Lower leg skin (tissue), 4 donors: Measurements from ENCODE around the gene CLDN14. TPM values are rescaled to one million over a fixed set of nuclear protein-coding genes. Genes with fewer than 3 reads are reported as not detected.
A peak's percentile ranks its signal among the peaks of the same experiment; 100 is the strongest.

ENCODE experiments used
- DNase-seq, 2 donors: peaks; one replicate each; pipeline ENCODE4 v3.0.0-alpha.2; 2019; ENCODE audit warnings: low spot score in 2 of 2
- H3K4me3 ChIP-seq: fragments of 200-600 bp; sonication (generic); 2 replicates; pipeline ENCODE4 v1.5.1; 2017; ENCODE audit warnings: mild to moderate bottlenecking, low read depth; ENCODE audit not compliant: poor library complexity, severe bottlenecking
- POLR2A ChIP-seq, 2 donors: fragments of 450-650 bp; IDR thresholded peaks; one replicate each; pipeline ENCODE4 v1.6.1; 2016 to 2017; ENCODE audit warnings: antibody characterized with exemption in 2 of 2, mild to moderate bottlenecking in 1 of 2, moderate library complexity in 1 of 2
- WGBS, 2 donors: methylation state at CpG; one replicate each; pipeline ENCODE4 v1.1.5; 2018; 5-methylcytosine and 5-hydroxymethylcytosine counted together
- intact Hi-C: fragments of 100-400 bp; cut with DNase I; formaldehyde crosslinking; loops from one replicate; pipeline ENCODE4 v1.15.0; 2023; ENCODE audit warnings: low total_unique reads
- total RNA-seq, 4 donors: library from RNA; depleted of rRNA; stranded (reverse); fragments of >200 nt; gene quantifications; one replicate each; pipeline ENCODE4 v1.1.0, GENCODE V29; 2016
- TF ChIP-seq, protein P1 (sequence below), 3 donors: fragments of 450-650 bp; IDR thresholded peaks; one replicate each; pipeline ENCODE4 v1.5.1; 2016; ENCODE audit warnings: antibody characterized with exemption in 3 of 3, mild to moderate bottlenecking in 3 of 3, moderate library complexity in 2 of 3

The CLDN14 gene
- total RNA-seq, 4 donors from 2014 or later, result 0.13 TPM; not detected in 3

DNA sequence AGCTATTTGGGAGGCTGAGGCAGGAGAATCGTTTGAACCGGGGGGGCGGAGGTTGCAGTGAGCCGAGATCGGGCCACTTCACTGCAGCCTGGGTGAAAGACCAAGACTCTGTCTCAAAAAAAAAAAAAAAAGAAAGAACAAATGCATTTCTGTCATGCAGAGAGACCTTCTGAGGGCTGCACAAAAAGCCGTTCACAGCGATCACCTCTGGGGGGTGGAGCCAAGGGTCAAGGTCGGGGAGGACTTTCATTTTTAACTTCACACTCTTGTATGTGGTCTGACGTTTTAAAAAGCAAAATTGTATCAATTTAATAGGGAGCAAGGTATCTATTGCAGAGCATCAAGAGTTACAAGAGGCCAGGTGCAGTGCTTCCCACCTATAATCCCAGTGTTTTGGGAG lies 26.6 kb upstream of the CLDN14 start:
- WGBS, 2 donors, result 88 to 90% methylated on average over 9 of the region's 9 CpGs
- intact Hi-C loops, result loop anchor here (10.0 kb wide), 1 partner anchor 508 kb away; no protein-coding TSS in a partner anchor
- no peak for TF ChIP-seq POLR2A (IDR thresholded peaks at IDR 0.05)
- TF ChIP-seq, protein P1, sequence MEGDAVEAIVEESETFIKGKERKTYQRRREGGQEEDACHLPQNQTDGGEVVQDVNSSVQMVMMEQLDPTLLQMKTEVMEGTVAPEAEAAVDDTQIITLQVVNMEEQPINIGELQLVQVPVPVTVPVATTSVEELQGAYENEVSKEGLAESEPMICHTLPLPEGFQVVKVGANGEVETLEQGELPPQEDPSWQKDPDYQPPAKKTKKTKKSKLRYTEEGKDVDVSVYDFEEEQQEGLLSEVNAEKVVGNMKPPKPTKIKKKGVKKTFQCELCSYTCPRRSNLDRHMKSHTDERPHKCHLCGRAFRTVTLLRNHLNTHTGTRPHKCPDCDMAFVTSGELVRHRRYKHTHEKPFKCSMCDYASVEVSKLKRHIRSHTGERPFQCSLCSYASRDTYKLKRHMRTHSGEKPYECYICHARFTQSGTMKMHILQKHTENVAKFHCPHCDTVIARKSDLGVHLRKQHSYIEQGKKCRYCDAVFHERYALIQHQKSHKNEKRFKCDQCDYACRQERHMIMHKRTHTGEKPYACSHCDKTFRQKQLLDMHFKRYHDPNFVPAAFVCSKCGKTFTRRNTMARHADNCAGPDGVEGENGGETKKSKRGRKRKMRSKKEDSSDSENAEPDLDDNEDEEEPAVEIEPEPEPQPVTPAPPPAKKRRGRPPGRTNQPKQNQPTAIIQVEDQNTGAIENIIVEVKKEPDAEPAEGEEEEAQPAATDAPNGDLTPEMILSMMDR (IDR thresholded peaks at IDR 0.05), result no peak
- no peak for DNase-seq
- H3K4me3 ChIP-seq, result no peak overlapping the region

DNA sequence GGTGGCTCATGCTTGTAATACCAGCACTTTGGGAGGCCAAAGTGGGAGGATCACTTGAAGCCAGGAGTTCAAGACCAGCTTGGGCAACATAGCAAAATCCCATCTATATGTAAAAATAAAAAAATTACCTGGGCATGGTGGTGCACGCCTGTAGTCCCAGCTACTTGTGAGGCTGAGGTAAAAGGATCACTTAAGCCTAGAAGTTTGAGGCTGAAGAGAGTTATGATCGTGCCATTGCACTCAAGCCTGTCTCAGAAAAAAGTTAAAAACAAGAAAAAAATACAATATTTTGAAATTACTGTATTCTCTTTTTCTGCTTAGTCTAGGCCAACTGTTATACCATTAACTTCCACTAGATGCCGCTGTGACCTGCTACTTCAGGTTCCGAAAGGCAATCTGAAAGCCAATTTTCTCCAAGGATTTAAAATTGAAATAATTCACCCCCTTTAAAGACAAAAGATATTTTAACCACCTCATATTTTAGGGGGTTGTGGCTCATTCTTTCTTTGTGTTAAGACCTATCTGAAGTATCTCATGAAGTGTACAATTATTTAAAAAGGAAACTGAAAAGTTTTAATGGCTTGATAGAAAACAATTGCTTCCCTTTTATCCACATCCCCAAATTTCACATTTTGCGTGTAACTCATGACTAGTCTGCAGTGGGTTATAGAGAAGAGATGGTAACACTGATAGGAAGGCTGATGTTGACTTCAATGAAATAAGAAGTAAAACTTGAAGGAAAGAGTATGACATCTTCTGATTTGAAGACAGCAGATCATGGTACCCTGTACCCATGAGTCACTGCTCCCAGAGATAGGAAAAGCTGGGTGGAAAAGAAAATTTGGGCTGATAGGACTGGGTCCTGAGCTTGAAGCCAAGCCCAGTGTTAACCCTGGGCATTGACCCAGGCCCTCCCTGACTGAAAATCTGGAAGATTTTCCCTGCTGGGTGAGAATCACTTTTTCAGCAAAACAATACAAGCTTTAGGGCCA lies 24.4 kb upstream of the CLDN14 start:
- H3K4me3 ChIP-seq, result no peak overlapping the region
- intact Hi-C loops, result loop anchor here (5.0 to 10.0 kb wide), 2 partner anchors 423 to 510 kb away; no protein-coding TSS in a partner anchor
- peak in 1 of 2 donors; percentile 28 for DNase-seq
- 32 to 33% methylated on average over 5 of the region's 5 CpGs for WGBS, 2 donors
- no peak for TF ChIP-seq POLR2A (IDR thresholded peaks at IDR 0.05)
- TF ChIP-seq, protein P1 (IDR thresholded peaks at IDR 0.05), result peak in 1 of 3 donors; percentile 67

DNA sequence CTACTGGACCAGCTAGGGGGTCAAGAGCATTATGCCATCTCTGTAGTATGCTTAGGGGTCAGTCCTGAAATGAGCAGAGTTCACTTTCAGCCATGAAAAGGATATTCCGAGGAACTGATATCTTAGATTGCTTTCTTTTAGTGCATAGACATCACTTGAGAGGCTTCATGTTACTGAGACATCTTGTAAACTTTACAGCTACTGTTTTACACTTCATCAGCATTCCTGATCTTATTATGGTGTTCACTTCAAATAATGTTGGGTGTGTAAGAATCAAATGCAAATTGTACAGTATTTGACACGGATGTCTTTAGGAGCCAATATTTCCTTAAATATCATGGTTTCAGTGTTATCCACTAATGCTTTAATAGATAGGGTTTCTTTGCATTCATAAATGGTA lies 22.4 kb upstream of the CLDN14 start:
- H3K4me3 ChIP-seq, result no peak overlapping the region
- WGBS, 2 donors, result 81 to 84% methylated on average over 2 of the region's 2 CpGs
- DNase-seq, result no peak
- TF ChIP-seq, protein P1 (IDR thresholded peaks at IDR 0.05), result no peak
- TF ChIP-seq POLR2A (IDR thresholded peaks at IDR 0.05), result no peak
- intact Hi-C loops, result loop anchor here (5.0 to 10.0 kb wide), 2 partner anchors 425 to 512 kb away; no protein-coding TSS in a partner anchor

DNA sequence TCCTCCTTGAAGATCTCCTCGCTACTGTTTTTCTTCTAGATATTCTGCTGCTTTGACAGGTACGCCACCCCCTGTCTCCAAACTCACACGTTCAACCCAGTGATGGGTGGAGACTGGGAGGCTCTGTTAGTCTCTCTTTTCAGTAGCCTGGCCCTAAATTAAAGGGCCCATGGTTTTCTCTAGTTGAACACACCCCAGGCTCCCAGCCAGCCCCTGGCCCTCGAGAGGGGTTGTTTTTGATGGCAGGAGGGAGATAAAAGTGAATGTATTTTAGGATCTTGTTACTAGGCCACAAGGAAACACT lies 21.6 kb upstream of the CLDN14 start:
- 62 to 67% methylated on average over 4 of the region's 4 CpGs for WGBS, 2 donors
- no peak for DNase-seq
- no peak overlapping the region for H3K4me3 ChIP-seq
- no peak for TF ChIP-seq POLR2A (IDR thresholded peaks at IDR 0.05)
- TF ChIP-seq, protein P1 (IDR thresholded peaks at IDR 0.05), result no peak
- intact Hi-C loops, result loop anchor here (5.0 to 10.0 kb wide), 2 partner anchors 426 to 513 kb away; no protein-coding TSS in a partner anchor

DNA sequence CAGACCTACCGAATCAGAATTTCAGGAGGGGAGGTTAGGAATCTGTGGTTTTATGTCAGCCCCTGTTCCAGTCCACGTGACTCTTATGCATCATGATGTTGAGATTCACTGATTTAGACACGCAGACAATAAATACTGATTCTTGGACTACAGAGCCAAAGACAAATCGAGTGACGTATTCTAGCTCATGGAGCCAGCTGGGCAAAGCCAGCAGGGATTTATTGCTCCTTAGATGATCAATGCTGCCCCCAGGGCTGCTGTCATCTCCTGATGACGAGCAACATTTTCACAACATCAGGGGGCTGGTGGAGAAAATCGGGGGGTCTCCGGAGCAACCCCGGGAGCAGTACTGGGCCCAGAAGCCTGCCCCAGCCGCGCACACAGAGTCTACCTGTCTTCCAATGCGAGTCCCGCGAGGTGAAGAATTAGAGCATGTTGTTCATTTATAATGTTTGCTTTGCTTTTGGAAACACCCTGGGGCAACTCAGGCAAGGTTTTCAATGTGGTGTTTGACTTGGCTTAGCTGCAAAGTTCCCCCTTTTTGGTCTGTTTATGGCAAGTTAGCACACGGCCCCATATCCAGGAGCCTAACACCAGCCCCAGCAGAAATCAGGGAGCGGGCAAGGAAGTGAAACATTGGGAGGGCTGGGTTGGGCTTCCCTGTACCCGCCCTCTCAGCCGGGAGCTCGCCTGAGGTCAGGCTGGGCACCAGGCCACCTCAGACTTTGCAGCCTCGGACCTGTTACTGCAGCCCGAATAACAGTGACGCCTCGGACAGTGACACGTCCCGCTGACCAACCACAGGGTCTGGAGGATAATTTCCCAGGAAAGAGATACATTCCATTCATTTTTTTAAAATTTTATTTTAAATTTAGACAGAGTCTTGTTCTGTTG lies 19.9 kb upstream of the CLDN14 start:
- intact Hi-C loops, result loop anchor here (5.0 to 10.0 kb wide), 2 partner anchors 427 to 515 kb away; no protein-coding TSS in a partner anchor
- no peak for TF ChIP-seq POLR2A (IDR thresholded peaks at IDR 0.05)
- TF ChIP-seq, protein P1 (IDR thresholded peaks at IDR 0.05), result no peak
- no peak overlapping the region for H3K4me3 ChIP-seq
- DNase-seq, result peak in 1 of 2 donors; percentile 19
- 33 to 51% methylated on average over 25 of the region's 25 CpGs for WGBS, 2 donors
